GM19467 (cell line): ENCODE data around the gene NINJ2.

Experiments
- ATAC-seq: cut with Tn5 transposase; IDR thresholded peaks from one replicate; pipeline ENCODE4 v1.9.1; 2021; ENCODE audit warnings: mild to moderate bottlenecking, moderate library complexity; ENCODE audit not compliant: unreplicated experiment

NINJ2 gene

GRCh38 chr12:571795-572531 is 91.3 kb downstream of the NINJ2 start:
- no peak for ATAC-seq

- no peak for ATAC-seq
Measured at GRCh38 chr12:570921-571794, 92.1 kb downstream of the NINJ2 start.

- no peak for ATAC-seq
Measured at GRCh38 chr12:570435-570920, 92.8 kb downstream of the NINJ2 start.

- ATAC-seq, result peak; percentile 80
Measured at GRCh38 chr12:569803-570434, 93.3 kb downstream of the NINJ2 start.

- no peak for ATAC-seq
Measured at GRCh38 chr12:569091-569676, 94.1 kb downstream of the NINJ2 start.

GRCh38 chr12:568486-568885 is 94.8 kb downstream of the NINJ2 start:
- ATAC-seq, result no peak

GRCh38 chr12:565589-566105 is 97.6 kb downstream of the NINJ2 start:
- ATAC-seq, result no peak

- ATAC-seq, result no peak
Measured at GRCh38 chr12:565161-565560, 98.1 kb downstream of the NINJ2 start.

- ATAC-seq, result no peak
Measured at GRCh38 chr12:563787-564298, 99.4 kb downstream of the NINJ2 start.

- ATAC-seq, result no peak
Measured at GRCh38 chr12:563250-563781, 99.9 kb downstream of the NINJ2 start.

- no peak for ATAC-seq
Measured at GRCh38 chr12:562634-563033, 100.6 kb downstream of the NINJ2 start.

GRCh38 chr12:561908-562593 is 101.2 kb downstream of the NINJ2 start:
- no peak for ATAC-seq

GRCh38 chr12:561391-561705 is 101.9 kb downstream of the NINJ2 start:
- ATAC-seq, result no peak

- no peak for ATAC-seq
Measured at GRCh38 chr12:560691-561390, 102.4 kb downstream of the NINJ2 start.

GRCh38 chr12:559906-560455 is 103.3 kb downstream of the NINJ2 start:
- ATAC-seq, result no peak

- ATAC-seq, result no peak
Measured at GRCh38 chr12:559208-559905, 103.9 kb downstream of the NINJ2 start.

- ATAC-seq, result no peak
Measured at GRCh38 chr12:558580-558979, 104.7 kb downstream of the NINJ2 start.

- no peak for ATAC-seq
Measured at GRCh38 chr12:556498-556897, 106.7 kb downstream of the NINJ2 start.

- no peak for ATAC-seq
Measured at GRCh38 chr12:554001-554285, 109.3 kb downstream of the NINJ2 start.
